Measurements from ENCODE around the gene HIP1R. TPM values are rescaled to one million over a fixed set of nuclear protein-coding genes. Genes with fewer than 3 reads are reported as not detected.

Gene HIP1R
- total and polyA plus RNA-seq, 2 of the 8 experiments (the other 6 are each of a cell fraction or from before 2014, with no cell fraction given) = 11.2 to 14.5 TPM

DNA sequence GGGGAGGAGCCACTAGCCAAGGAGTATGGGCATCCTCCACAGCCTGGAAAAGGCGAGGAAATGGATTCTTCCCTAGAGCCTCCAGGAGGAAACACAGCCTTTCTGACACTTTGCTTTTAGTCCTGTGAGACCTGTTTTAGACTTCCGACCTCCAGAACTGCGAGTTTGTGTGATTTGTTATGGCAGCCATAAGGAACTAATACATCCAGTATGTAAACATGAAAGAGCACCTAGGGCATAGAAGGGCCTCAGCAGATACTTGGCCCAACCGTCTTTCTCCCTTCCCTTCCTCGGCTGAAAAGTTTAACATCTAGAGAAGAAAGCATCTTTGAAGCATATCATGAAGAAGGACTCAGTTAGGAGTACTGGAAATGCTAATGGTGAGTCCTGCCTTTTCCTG is 3.6 kb downstream of the HIP1R start (continued):
- TF ChIP-seq YY1 (IDR thresholded peaks at IDR 0.05; ENCODE audit: low read depth, low read length) = no peak
- TF ChIP-seq POU5F1 (IDR thresholded peaks at IDR 0.05; ENCODE audit: low read depth, low read length) = no peak
- no peak for TF ChIP-seq CTBP2 (IDR thresholded peaks at IDR 0.05; ENCODE audit: borderline replicate concordance, insufficient read depth, insufficient read length, low read length)
- no peak for TF ChIP-seq SUZ12 (IDR thresholded peaks at IDR 0.05; ENCODE audit: low read length)
- TF ChIP-seq, protein P1, sequence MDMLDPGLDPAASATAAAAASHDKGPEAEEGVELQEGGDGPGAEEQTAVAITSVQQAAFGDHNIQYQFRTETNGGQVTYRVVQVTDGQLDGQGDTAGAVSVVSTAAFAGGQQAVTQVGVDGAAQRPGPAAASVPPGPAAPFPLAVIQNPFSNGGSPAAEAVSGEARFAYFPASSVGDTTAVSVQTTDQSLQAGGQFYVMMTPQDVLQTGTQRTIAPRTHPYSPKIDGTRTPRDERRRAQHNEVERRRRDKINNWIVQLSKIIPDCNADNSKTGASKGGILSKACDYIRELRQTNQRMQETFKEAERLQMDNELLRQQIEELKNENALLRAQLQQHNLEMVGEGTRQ (IDR thresholded peaks at IDR 0.05; ENCODE audit: low read length) = no peak
